Right atrium auricular region (tissue), 2 donors: ENCODE data around the gene THAP2. TPM values are rescaled to one million over a fixed set of nuclear protein-coding genes. Genes with fewer than 3 reads are reported as not detected.
A peak's percentile ranks its signal among the peaks of the same experiment; 100 is the strongest.

Experiments
- DNase-seq: peaks from one replicate; pipeline ENCODE4 v3.0.0-alpha.2; 2019; ENCODE audit warnings: low spot score
- H3K27ac ChIP-seq, 2 donors: fragments of 200-600 bp; sonication (generic); 1 replicate in 1 of 2; 2 replicates in 1 of 2; pipeline ENCODE4 v1.5.1; 2016 to 2019
- H3K27me3 ChIP-seq, 2 donors: fragments of 200-600 bp; sonication (generic); one replicate each; pipeline versions ENCODE4 v1.5.1 to v1.6.0; 2017 to 2019
- H3K36me3 ChIP-seq: fragments of 200-600 bp; sonication (generic); one replicate; pipeline ENCODE4 v1.5.1; 2016
- H3K4me1 ChIP-seq, 2 donors: fragments of 200-600 bp; sonication (generic); one replicate each; pipeline versions ENCODE4 v1.5.1 to v1.6.0; 2017 to 2019
- H3K4me3 ChIP-seq, 2 donors: fragments of 200-600 bp; sonication (generic); 1 replicate in 1 of 2; 2 replicates in 1 of 2; pipeline ENCODE4 v1.5.1; 2017 to 2019; ENCODE audit warnings: mild to moderate bottlenecking in 1 of 2, moderate library complexity in 1 of 2
- H3K9me3 ChIP-seq, 2 donors: fragments of 200-600 bp; sonication (generic); one replicate each; pipeline ENCODE4 v1.5.1; 2019
- total RNA-seq, 2 donors: library from RNA; depleted of rRNA; stranded (reverse); fragments of >200 nt; gene quantifications; one replicate each; pipeline ENCODE4 v1.1.0, GENCODE V29; 2016
- TF ChIP-seq, protein P1 (sequence below), 2 donors: fragments of 200-600 bp; sonication (generic); IDR thresholded peaks; one replicate each; pipeline ENCODE4 v1.5.1; 2019; ENCODE audit warnings: antibody characterized with exemption in 2 of 2

Gene THAP2
- total RNA-seq, 2 donors from 2014 or later, result 2.0 to 5.2 TPM

DNA sequence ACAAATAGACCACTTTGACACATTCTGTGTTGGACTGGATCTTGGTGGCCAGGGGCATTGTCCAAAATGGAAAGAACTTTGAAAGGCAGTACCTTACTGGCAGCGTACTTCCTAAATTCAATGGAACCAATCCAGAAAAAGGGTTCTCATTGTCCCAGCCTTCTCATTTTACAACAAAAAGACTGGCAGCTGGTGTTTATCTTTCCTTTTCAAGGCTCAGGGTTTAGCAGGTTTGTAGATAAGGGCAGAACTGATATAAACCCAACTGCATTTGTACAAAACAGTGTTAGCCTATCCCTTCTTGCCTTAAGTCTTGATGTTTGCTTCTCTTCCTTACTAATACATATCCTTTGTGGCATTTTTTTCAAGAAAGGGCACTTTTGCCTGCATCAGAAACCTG lies 7.7 kb downstream of the THAP2 start:
- TF ChIP-seq, protein P1, sequence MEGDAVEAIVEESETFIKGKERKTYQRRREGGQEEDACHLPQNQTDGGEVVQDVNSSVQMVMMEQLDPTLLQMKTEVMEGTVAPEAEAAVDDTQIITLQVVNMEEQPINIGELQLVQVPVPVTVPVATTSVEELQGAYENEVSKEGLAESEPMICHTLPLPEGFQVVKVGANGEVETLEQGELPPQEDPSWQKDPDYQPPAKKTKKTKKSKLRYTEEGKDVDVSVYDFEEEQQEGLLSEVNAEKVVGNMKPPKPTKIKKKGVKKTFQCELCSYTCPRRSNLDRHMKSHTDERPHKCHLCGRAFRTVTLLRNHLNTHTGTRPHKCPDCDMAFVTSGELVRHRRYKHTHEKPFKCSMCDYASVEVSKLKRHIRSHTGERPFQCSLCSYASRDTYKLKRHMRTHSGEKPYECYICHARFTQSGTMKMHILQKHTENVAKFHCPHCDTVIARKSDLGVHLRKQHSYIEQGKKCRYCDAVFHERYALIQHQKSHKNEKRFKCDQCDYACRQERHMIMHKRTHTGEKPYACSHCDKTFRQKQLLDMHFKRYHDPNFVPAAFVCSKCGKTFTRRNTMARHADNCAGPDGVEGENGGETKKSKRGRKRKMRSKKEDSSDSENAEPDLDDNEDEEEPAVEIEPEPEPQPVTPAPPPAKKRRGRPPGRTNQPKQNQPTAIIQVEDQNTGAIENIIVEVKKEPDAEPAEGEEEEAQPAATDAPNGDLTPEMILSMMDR (IDR thresholded peaks at IDR 0.05), result no peak
- H3K36me3 ChIP-seq, result no peaks in the 10 kb centered on the region
- no peak for DNase-seq
- no peaks in the 10 kb centered on the region for H3K9me3 ChIP-seq
- H3K27me3 ChIP-seq, result no peaks in the 10 kb centered on the region
- no peak overlapping the region for H3K27ac ChIP-seq
- no peaks in the 10 kb centered on the region for H3K4me1 ChIP-seq
- no peak overlapping the region for H3K4me3 ChIP-seq

- H3K4me1 ChIP-seq, result peaks cover 0 to 7% of the 10 kb centered on the region in 2 donors
- H3K4me3 ChIP-seq, result no peak overlapping the region
- no peak overlapping the region for H3K27ac ChIP-seq
- TF ChIP-seq, protein P1 (IDR thresholded peaks at IDR 0.05), result no peak
- no peaks in the 10 kb centered on the region for H3K36me3 ChIP-seq
- H3K27me3 ChIP-seq, result no peaks in the 10 kb centered on the region
- no peak for DNase-seq
- no peaks in the 10 kb centered on the region for H3K9me3 ChIP-seq
Measured at GRCh38 chr12:71682466-71682865, 18.4 kb downstream of the THAP2 start.

DNA sequence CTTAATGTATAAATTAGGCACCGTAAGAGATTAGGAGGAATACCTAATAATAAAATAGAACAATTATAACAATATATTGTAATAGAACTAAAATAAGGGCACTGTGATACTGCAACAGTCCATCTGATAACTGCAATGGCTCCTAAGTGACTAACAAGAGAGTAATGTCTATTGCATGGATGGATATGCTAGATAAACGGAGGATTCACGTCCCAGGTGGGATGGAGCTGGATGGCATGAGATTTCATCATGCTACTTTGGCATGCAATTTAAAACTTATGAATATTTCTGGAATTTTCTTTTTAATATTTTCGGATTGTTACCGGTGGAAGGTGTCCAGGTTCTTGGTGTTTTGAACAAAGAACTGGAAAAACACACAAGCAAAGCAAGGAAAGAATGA lies 19.5 kb downstream of the THAP2 start:
- Histone ChIP-seq H3K4me3 (no peak overlapping the region), H3K9me3 (no peaks in the 10 kb centered on the region), H3K27ac (no peak overlapping the region), H3K4me1 (peaks cover 0 to 19% of the 10 kb centered on the region in 2 donors), H3K36me3 (no peaks in the 10 kb centered on the region), H3K27me3 (no peaks in the 10 kb centered on the region)
- no peak for DNase-seq
- TF ChIP-seq, protein P1 (IDR thresholded peaks at IDR 0.05), result no peak

DNA sequence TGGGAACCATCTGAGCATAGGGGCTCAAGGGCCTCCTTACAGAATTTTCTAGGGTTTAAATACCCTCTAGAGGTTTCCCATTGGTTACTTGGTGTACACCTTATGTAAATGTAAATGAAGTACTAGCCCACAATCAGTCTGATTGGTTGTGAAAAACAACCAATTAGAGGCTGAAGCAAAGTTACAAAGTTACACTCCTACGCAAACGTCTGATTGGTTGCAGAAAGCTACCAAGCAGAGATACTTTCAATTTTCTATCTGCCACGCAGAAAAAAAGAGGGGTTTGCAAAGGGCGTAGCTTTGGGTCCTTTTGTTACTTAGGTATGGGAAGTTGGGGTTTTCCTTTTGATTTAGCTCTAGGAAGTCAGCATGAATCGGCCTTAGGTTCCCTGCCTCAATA lies 20.0 kb downstream of the THAP2 start:
- Histone ChIP-seq H3K27me3 (no peaks in the 10 kb centered on the region), H3K27ac (no peak overlapping the region), H3K4me3 (no peak overlapping the region), H3K36me3 (no peaks in the 10 kb centered on the region), H3K4me1 (peaks cover 0 to 23% of the 10 kb centered on the region in 2 donors), H3K9me3 (no peaks in the 10 kb centered on the region)
- TF ChIP-seq, protein P1 (IDR thresholded peaks at IDR 0.05), result no peak
- no peak for DNase-seq

GRCh38 chr12:71685312-71685906 lies 21.3 kb downstream of the THAP2 start:
- H3K27ac ChIP-seq, result peak overlapping the region; percentile 91 to 94
- H3K4me3 ChIP-seq, result peak overlapping the region; percentile 73 to 74
- DNase-seq, result no peak
- peaks cover 0 to 27% of the 10 kb centered on the region in 2 donors for H3K4me1 ChIP-seq
- H3K36me3 ChIP-seq, result no peaks in the 10 kb centered on the region
- TF ChIP-seq, protein P1 (IDR thresholded peaks at IDR 0.05), result no peak
- H3K9me3 ChIP-seq, result no peaks in the 10 kb centered on the region
- H3K27me3 ChIP-seq, result no peaks in the 10 kb centered on the region
